GM19193 (cell line): ENCODE results near the gene SLC66A2.

Source experiments
- POLR2A ChIP-seq: IDR thresholded peaks from 4 replicates; pipeline ENCODE4 v1.6.1; 2011; ENCODE audit not compliant: insufficient read depth, insufficient read length; ENCODE audit errors: extremely low read depth

SLC66A2 gene

GRCh38 chr18:79947881-79948610, 3.4 kb downstream of the SLC66A2 start:
- no peak for TF ChIP-seq POLR2A

GRCh38 chr18:79947054-79947755, 4.2 kb downstream of the SLC66A2 start:
- no peak for TF ChIP-seq POLR2A

- TF ChIP-seq POLR2A = no peak
These were observed 6.1 kb downstream of the SLC66A2 start for GRCh38 chr18:79945118-79946042.

- TF ChIP-seq POLR2A = no peak
These were observed 6.7 kb downstream of the SLC66A2 start for GRCh38 chr18:79944746-79945117.

- TF ChIP-seq POLR2A = no peak
These were observed 7.2 kb downstream of the SLC66A2 start for GRCh38 chr18:79944126-79944731.

GRCh38 chr18:79943608-79944125, 7.8 kb downstream of the SLC66A2 start:
- TF ChIP-seq POLR2A = no peak

- no peak for TF ChIP-seq POLR2A
These were observed 8.5 kb downstream of the SLC66A2 start for GRCh38 chr18:79942786-79943607.

- no peak for TF ChIP-seq POLR2A
These were observed 9.2 kb downstream of the SLC66A2 start for GRCh38 chr18:79942211-79942610.

GRCh38 chr18:79941473-79942119, 9.9 kb downstream of the SLC66A2 start:
- TF ChIP-seq POLR2A = no peak

- no peak for TF ChIP-seq POLR2A
These were observed 10.5 kb downstream of the SLC66A2 start for GRCh38 chr18:79940814-79941472.

- no peak for TF ChIP-seq POLR2A
These were observed 11.2 kb downstream of the SLC66A2 start for GRCh38 chr18:79940126-79940813.

GRCh38 chr18:79939096-79939495, 12.4 kb downstream of the SLC66A2 start:
- no peak for TF ChIP-seq POLR2A

- TF ChIP-seq POLR2A = no peak
These were observed 13.3 kb downstream of the SLC66A2 start for GRCh38 chr18:79938196-79938595.
